Epidermal melanocyte (primary cell): ENCODE data around the gene ATR.
"Not testable (repeated sequence)": the region's sequence is repeated elsewhere in the genome, so short reads cannot be mapped to it uniquely, and the experiment has no call there.

Experiments used
- DNase-seq: peaks from one replicate; pipeline ENCODE4 v3.0.0; 2011; ENCODE audit warnings: low spot score; ENCODE audit not compliant: insufficient read length

ATR gene

DNA sequence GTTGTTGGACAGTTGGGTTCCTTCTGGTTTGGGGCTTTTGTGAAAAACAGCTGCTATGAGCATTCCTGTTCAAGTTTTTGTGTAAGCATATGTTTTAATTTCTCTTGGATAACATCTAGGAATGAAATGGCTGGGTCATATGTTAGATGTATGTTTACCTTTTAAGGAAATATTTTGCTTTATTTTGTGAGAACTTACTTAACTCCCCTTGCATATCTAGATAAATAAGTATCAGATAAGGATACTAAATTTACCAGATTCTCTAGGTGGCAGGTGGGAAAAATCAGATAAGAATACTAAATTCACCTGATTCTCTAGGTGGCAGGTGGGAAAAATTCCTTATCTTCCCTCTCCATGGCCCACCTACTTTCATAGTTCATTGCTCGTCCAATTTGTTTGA lies 16.6 kb upstream of the ATR start:
- DNase-seq, result no peak

DNA sequence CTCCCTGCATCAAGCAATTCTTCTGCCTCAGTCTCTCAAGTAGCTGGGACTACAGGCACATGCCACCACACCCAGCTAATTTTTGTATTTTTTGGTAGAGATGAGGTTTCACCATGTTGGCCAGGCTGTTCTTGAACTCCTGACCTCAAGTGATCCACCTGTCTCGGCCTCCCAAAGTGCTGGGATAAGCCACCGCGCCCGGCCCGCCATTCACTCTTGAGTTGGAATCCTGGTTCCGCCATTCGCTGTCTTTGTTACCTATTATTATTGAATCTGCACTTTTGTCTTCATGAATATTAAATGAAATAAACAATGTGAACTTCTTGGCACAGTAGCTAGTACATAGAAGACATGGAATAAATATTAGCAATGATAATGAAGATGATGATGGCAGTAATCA lies 13.7 kb upstream of the ATR start:
- DNase-seq, result not testable (repeated sequence)

DNA sequence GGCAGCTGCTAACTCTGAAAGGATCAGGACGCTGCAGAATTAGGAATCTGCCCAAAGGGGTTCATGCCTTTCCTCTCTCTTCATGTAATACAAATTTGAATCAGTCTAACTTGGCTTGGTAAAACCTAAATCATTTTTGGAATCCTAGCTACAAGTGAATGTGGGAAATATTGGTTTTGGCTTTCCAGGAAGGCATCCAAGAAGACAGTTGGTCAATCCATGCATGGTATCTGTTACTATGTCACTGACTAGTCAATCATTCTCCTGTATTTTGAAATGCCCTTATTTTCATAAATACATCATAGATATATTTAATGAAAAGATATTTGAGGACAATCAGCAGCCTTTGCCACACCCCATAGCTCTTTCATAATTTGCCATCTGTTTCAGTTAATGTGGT lies 10.2 kb upstream of the ATR start:
- DNase-seq, result no peak

DNA sequence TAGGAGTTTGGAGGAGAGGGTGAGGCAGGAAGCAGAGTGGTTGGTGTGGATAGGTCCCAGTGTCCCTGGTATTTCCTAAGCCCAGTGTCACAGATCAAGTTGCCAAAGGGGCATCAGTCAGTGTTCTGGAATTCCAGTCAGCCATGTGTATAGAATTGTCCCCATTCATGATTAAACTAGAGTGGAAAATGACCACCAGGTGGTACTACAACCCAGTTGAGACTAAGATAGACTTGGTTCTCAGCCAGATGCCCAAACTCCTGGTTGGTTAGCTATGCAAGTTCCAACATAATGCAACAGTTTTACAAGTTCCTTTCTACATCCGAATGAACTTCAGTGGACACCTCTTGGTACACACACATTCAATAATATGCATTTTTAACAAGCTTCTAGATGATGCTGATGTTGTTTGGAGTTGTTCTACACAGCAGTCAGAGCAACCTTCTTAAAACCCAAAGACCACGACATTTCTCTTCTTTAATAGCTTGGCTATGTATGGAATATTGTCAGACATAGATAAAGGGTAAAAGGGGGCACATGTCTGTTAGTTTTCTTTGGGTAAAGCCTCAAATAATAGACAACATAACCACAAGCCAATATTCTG lies 8.4 kb upstream of the ATR start:
- peak; percentile 50 for DNase-seq

DNA sequence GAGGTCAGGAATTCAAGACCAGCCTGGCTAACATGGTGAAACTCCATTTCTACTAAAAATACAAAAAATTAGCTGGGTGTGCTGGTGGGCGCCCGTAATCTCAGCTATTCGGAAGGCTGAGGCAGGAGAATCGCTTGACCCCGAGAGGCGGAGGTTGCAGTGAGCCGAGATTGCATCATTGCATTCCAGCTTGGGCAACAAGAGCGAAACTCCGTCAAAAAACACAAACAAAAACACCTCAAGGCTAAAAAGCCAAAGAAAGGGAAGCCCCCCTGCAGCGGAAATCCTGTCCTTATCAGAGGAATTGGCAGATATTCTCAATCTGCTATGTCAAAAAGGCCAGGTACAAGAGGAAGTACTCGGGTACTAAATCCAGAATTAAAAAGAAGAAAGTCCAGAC lies 2.5 kb upstream of the ATR start:
- not testable (repeated sequence) for DNase-seq

DNA sequence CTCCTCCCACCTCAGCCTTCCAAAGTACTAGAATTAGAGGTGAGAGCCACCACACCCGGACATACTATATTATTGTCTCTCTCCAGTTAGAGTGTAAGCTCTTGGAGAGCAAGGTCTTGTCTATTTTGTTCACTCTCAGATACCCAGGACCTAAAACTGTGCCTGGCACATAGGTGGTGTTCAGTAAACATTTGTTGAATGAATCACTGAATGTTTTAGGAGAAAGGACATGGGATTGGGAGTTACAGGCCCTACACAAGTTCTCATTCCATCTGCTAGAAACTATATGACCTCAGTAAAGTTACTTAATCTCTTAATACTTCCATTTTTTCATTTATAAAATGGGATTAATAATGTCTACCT lies 1.5 kb upstream of the ATR start:
- no peak for DNase-seq

DNA sequence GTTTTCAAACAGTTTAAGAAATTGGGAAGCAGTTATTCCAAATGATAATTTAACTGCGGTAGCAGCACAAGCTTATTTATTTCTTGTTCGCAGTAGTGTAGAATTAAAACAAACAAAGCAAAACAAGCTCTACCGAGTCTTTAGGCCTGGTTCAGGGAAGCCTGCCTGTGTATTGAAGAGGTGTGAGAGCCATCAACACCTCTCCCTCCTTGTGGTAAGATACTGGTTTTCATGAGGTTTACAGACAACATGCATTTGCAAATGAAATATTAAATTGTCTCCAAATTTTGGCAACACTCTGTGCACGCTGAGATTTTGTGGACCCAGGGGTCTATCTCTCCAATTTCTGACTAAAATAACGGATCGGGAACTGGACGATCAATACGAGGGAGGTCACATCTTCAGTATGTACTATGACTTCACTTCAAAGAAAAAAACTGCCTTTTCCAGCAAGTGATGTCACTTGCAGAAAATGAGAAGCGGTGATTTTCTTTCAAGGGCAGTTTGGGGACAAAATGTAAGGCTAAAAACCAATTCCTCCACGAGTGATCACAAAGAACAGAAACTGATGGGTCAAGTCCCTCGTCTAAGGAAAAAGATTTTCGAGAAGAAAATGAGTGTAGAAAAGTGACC lies 721 bp downstream of the ATR start:
- no peak for DNase-seq

DNA sequence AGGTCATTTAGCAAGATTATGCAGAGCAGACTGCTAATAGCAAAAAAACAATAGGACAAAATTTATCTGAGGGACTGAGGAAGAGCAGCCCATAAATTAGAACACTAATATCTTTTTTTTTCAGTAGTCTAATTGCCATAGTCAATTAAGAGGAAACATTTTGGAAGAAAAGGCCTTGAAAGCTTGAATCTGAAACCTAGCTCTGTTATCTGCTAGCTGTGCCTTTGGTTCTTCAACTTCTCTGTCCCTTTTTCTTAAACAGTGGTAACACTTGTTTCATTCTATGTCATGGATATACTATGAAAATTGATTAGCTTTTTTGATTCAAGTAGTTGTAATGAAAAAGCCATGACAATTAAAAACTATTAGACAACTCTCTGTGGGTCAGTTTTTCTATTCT lies 1.7 kb downstream of the ATR start:
- no peak for DNase-seq

DNA sequence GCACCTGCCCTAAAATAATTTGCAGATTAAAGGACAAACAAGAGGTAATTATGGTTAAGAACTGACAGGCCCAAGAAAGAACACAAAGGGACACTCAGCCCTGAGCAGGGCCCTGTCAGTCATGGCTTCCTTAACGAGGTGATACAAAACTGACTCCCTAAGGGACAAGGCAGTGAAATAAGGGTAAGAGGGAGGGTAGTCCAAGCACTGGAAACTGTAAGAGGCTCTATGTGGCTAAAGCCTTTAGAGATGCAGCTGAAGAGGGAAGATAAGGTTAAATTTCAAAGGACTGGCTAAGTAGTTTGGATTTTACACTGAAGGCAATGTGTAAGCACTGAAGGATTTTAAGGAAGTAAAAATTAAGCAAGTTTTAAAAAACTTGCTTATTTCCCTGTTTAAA lies 3.9 kb downstream of the ATR start:
- no peak for DNase-seq

DNA sequence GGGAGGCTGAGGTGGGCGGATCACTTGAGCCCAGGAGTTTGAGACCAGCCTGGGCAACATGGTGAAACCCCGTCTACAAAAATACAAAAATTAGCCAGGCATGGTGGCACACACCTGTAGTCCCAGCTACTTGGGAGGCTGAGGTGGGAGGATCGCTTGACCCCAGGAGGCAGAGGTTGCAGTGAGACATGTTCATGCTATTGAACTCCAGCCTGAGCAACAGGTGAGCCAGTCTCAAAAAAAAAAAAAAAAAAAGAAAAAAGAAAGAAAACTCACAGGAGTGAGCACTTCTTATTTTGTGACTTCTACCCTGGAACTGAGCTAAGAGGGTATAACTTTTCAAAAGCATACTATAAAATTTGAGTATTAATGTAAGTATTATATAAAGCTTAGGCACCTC lies 4.3 kb downstream of the ATR start:
- DNase-seq, result not testable (repeated sequence)

DNA sequence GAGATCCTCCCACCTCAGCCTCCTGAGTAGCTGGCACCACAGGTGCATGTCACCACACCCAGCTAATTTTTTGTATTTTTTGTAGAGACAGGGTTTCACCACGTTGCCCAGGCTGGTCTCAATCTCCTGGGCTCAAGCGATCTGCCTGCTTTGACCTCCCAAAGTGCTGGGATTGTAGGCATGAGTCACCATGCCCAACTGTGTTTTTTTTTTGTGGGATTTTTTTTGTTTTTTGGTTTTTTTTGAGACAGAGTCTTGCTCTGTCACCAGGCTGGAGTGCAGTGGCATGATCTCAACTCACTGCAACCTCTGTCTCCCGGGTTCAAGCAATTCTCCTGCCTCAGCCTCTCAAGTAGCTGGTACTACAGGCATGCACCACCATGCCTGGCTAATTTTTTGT lies 9.1 kb downstream of the ATR start:
- not testable (repeated sequence) for DNase-seq

DNA sequence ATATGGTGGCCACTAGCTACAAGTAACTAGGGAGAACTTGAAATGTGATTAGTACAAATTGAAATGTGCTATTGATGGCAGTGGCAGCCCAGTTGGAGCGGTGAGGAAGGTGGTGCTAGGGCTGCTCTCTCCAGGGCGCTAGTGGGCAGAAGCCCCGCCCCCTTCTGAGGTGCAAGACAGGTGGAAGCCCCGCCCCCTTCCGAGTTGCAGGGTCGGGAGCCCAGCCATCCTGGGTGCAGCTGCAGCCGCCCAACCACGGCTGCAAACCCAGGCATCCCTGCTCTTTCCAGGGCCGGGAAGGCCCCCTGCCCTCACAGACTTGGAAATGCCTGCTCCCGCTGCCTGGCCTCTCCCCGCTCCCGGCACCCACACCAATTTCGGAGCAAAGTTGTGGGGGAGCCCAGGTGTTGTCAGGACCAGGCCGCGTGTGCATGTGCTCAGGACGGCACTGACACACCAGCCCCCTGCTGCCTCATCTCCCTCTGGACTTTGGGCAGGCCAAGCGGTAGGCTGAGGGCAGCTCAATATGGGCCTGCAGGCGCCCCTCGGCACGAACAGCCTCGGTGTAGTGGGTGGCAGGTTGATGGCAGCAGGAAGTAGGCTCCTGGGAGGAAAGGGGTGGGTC lies 10.0 kb downstream of the ATR start:
- DNase-seq, result no peak

DNA sequence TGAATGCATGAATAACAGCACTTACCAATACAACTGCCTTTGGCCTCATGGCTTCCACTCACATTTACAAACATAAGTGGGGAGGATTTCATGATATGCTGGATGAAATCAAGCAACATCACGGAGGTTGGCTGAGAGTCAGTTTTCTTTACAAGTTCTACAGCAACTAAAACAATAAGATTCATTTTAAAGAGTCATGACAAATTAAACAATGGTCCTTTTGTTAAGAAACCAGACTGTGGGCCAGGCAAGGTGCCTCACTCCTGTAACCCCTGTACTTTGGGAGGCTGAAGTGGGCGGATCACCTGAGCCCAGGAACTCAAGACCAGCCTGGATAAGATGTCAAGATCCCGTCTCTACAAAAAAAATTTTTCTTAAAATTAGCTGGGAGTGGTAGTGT lies 12.4 kb downstream of the ATR start:
- no peak for DNase-seq

DNA sequence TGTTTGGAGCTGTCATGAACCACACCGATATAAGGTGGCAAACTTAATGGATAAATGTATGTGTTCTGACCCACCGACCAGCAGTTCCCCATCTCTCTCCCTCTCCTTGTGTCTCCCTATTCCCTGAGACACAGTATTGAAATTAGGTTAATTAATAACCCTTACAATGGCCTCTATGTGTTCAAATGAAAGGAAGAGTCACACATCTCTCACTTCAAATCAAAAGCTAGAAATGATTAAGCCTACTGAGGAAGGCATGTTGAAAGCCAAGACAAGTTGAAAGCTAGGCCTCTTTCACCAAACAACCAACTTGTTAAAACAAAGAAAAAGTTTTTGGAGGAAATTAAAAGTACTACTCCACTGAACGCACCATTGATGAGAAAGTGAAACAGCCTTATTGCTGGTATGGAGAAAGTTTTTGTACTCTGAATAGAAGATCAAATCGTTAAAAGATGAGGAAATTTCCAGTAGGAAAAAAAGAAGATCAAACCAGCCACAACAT lies 15.0 kb downstream of the ATR start:
- DNase-seq, result no peak

DNA sequence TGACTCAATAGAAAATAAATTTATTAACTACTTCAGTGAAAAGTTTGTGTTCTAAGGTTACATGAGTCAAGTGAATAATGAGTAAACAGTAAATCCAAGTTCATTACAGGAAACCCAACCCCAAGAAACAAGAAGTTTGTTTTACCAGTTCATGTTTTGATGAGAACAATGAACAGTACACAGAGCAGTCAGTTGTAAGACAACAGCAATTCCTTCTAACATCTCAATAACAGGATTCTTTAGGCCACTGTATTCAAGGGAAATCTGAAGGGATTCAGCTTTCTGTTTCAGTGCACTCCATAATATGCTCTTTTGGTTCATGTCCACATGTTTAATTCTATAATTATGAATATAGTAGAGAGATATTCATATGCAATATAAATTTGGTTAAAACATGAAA lies 18.4 kb downstream of the ATR start:
- DNase-seq, result no peak

DNA sequence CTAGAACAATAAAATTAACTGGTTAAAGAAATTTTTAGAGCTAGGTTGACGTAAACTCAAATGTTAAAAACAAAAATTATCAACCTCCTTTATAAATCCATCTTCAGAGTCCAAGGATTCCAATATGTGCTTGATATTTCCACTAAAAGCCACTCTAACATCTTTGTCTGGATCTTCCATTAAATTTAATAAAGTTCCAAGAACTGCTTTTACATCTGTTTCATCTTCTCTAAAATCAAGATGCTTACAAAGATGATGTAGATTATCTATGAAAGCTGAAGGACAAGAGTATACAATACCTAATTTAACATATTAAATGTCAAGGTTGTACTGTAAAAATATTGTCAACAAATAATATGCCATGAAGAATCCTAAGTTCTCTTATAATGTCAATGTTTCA lies 24.8 kb downstream of the ATR start:
- DNase-seq, result no peak

DNA sequence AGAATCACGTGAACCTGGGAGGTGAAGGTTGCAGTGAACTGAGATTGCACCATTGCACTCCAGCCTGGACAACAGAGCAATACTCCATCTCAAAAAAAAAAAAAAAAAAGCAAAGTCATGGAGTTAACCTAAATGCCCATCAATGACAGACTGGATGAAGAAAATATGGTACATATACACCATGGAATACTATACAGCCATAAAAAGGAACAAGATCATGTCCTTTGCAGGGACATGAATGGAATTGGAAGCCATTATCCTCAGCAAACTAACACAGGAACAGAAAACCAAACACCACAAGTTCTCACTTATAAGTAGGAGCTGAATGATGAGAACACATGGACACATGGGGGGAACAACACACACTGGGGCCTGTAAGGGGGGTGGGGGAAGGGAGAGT lies 26.0 kb downstream of the ATR start:
- DNase-seq, result not testable (repeated sequence)

DNA sequence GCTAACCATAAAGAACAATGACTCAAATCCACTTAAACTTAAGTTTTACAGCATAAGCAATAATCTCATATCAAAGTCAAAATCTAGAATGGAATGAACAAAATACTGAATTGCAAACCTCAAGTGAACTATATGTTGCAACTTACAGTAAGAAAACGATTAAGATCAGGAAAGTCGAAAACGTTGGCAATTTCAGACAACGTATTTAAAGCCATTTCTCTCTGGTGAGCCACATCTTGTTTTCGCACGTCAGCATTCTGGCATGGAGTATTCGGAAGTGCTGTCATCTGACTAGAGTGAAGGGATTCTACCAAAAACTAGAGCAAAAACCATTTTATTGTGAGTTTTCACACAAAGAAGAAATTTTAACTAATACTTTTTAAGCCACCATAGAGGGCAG lies 28.5 kb downstream of the ATR start:
- DNase-seq, result no peak

DNA sequence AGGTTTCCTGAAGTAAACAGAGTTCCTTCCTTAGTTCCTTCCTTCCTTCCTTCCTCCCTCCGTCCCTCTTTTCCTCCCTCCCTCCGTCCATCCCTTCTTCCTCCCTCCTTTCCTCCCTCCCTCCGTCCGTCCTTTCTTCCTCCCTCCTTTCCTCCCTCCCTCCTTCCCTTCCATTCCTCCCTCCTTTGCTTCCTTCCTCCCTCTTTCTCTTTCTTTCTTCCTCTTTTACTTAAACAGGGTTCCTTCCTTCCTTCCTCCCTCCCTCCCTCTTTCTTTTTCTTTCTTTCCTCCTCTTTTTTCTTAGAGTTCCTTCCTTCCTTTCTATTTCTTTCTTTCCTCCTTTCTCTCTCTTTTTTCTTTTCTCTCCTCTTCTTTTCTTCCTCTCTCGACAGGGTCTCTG lies 35.2 kb downstream of the ATR start:
- DNase-seq, result no peak

DNA sequence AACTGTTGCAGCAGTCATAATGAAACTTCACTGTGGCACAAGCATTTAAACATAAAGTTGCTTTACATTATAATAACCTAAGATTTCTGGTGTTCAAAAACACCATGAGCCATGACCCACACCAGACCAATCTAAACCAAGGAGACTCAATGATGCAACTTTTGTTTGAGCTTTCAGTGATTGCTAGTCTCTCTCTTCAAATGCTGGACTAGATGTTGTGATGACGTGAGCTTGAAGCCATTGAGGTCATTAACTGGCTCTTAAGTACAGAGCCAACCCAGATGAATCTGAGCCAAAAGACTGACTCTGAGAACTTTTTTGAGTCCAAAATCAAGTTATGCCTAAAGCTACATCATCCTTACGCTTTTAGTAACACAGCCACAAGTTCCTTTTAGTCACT lies 36.5 kb downstream of the ATR start:
- DNase-seq, result no peak

DNA sequence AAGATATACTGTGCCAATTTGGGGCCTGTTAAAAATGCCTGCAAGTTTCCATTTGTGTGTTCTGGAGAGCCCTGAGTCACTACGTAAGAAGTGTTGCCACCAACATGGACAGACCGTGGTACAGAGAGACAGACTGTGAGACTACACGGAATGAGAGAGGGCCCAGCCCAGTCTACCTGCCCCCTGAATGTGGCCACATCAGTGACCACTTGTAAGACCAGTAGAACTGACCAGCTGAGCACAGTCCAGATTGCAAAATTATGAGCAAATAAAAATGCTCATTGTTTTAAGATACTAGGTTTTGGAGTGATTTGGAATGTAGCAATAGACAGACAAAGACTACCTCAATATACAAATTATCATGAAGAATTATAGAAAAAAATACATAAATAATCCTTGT lies 42.0 kb downstream of the ATR start:
- no peak for DNase-seq

DNA sequence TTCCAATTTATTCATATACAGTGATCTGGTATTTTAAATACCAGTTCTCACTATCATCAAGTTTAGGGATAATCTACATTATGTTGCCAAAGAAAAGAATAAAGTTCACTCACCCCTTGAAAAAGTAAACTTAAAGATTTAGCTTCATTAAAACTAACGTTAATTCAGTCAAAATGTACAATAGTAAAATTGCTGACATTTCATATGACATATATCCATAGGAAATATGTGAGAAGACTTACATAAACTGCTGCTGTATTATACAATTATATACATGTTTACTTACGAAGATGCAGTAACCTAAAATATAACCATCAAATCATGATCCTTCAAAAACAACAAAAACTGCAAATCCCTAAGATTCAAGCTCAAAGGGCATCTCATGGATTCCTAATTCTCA lies 44.0 kb downstream of the ATR start:
- DNase-seq, result no peak

DNA sequence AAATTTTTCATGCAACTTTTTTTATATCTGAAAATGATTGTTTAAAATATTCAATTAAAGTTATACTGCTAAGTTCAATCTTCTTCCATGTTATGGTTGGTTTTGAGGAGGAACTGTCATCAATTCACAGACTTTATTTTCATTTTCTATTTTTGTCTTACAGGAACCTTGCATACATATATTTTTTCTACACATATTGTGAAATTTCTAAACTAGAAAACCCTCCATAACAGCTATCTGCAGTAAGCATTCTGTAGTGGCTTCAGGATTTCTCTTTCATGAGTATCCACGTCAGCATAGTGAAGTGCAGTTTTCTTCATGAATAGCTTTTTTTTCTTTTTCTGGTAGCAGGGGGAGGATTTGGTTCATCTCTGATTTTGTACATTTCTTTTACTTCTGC lies 48.2 kb downstream of the ATR start:
- DNase-seq, result no peak
